Left ventricle myocardium superior (tissue), 1 donor: Measurements from ENCODE around the gene CTCF. TPM values are rescaled to one million over a fixed set of nuclear protein-coding genes. Genes with fewer than 3 reads are reported as not detected.

ENCODE experiments used
- total RNA-seq: library from RNA; stranded (reverse); fragmentation: NEBNext Ultra II Directional; extraction: Animal tissue kit (Norgen Biotek cat#: 25700); gene quantifications from one replicate; pipeline ENCODE4 v1.2.1, GENCODE V29; 2021
- donor health status: DM: no; HTN: yes; CAD: no; lungs with severe emphysema.

CTCF gene
- total RNA-seq, 1 donor from 2014 or later = 32.8 TPM

Other genes starting within 250 kb of the CTCF start
- gene KCTD19, start 235.8 kb upstream of the CTCF start, total RNA-seq = not detected
- not detected for gene LRRC36, start 235.7 kb upstream of the CTCF start, total RNA-seq
- gene TPPP3, start 169.0 kb upstream of the CTCF start, total RNA-seq = 8.9 TPM
- 3.5 TPM for gene ZDHHC1, start 146.0 kb upstream of the CTCF start, total RNA-seq
- gene HSD11B2, start 131.4 kb upstream of the CTCF start, total RNA-seq = 0.89 TPM
- 66.6 TPM for gene ATP6V0D1, start 81.4 kb upstream of the CTCF start, total RNA-seq
- not detected for gene AGRP, start 79.0 kb upstream of the CTCF start, total RNA-seq
- gene RIPOR1, start 33.7 kb upstream of the CTCF start, total RNA-seq = 76.1 TPM
- 0.94 TPM for gene CARMIL2, start 82.6 kb downstream of the CTCF start, total RNA-seq
- gene ACD, start 97.7 kb downstream of the CTCF start, total RNA-seq = 7.8 TPM
- gene PARD6A, start 98.4 kb downstream of the CTCF start, total RNA-seq = 3.7 TPM
- 9.8 TPM for gene ENKD1, start 104.2 kb downstream of the CTCF start, total RNA-seq
- 2.2 TPM for gene C16orf86, start 104.3 kb downstream of the CTCF start, total RNA-seq
- 8.1 TPM for gene GFOD2, start 156.8 kb downstream of the CTCF start, total RNA-seq
- 11.8 TPM for gene RANBP10, start 244.0 kb downstream of the CTCF start, total RNA-seq
- 0.37 TPM for gene TSNAXIP1, start 244.4 kb downstream of the CTCF start, total RNA-seq